ENCODE measurements around the gene WDR4.
"Not testable (repeated sequence)": the region's sequence is repeated elsewhere in the genome, so short reads cannot be mapped to it uniquely, and the experiment has no call there.

The WDR4 gene

GRCh38 chr21:42852925-42853570, 26.3 kb downstream of the WDR4 start:
- TF ChIP-seq CTCF (IDR thresholded peaks at IDR 0.05; ENCODE audit: borderline replicate concordance, insufficient read depth, low read depth, low read length), result no peak
- no peak overlapping the region for H3K4me3 ChIP-seq (ENCODE audit: low read depth, low read length)

- no peak for TF ChIP-seq CTCF (IDR thresholded peaks at IDR 0.05; ENCODE audit: borderline replicate concordance, insufficient read depth, low read depth, low read length)
- no peak overlapping the region for H3K4me3 ChIP-seq (ENCODE audit: low read depth, low read length)
These were observed 27.3 kb downstream of the WDR4 start for GRCh38 chr21:42851812-42852665.

- peak; percentile 73 for TF ChIP-seq CTCF (IDR thresholded peaks at IDR 0.05; ENCODE audit: borderline replicate concordance, insufficient read depth, low read depth, low read length)
- H3K4me3 ChIP-seq (ENCODE audit: low read depth, low read length), result no peak overlapping the region
These were observed 28.4 kb downstream of the WDR4 start for GRCh38 chr21:42850866-42851391.

- H3K4me3 ChIP-seq (ENCODE audit: low read depth, low read length), result no peak overlapping the region
- no peak for TF ChIP-seq CTCF (IDR thresholded peaks at IDR 0.05; ENCODE audit: borderline replicate concordance, insufficient read depth, low read depth, low read length)
These were observed 28.9 kb downstream of the WDR4 start for GRCh38 chr21:42850463-42850862.

GRCh38 chr21:42849759-42850412, 29.5 kb downstream of the WDR4 start:
- TF ChIP-seq CTCF (IDR thresholded peaks at IDR 0.05; ENCODE audit: borderline replicate concordance, insufficient read depth, low read depth, low read length), result no peak

GRCh38 chr21:42848932-42849758, 30.2 kb downstream of the WDR4 start:
- no peak for TF ChIP-seq CTCF (IDR thresholded peaks at IDR 0.05; ENCODE audit: borderline replicate concordance, insufficient read depth, low read depth, low read length)
- H3K4me3 ChIP-seq (ENCODE audit: low read depth, low read length), result no peak overlapping the region

More at GRCh38 chr21:42849759-42850412, 29.5 kb downstream of the WDR4 start:
- no peak overlapping the region for H3K4me3 ChIP-seq (ENCODE audit: low read depth, low read length)

- H3K4me3 ChIP-seq (ENCODE audit: low read depth, low read length), result not testable (repeated sequence)
These were observed 31.0 kb downstream of the WDR4 start for GRCh38 chr21:42848144-42848931.

Measured in GM12875 (cell line).